GM18951 (cell line): Measurements from ENCODE around the gene HLA-DOA.

Experiments used
- POLR2A ChIP-seq: IDR thresholded peaks from 4 replicates; pipeline ENCODE4 v1.6.1; 2011; ENCODE audit warnings: mild to moderate bottlenecking; ENCODE audit not compliant: insufficient read length, insufficient read depth; ENCODE audit errors: extremely low read depth
- in situ Hi-C: fragments of 300-500 bp; cut with MboI; formaldehyde crosslinking; loops from one replicate; pipeline ENCODE4 v1.12.0; 2022; ENCODE audit warnings: low sequenced_read_pairs, mixed read lengths, inconsistent platforms; ENCODE audit not compliant: unreplicated experiment

HLA-DOA gene

DNA sequence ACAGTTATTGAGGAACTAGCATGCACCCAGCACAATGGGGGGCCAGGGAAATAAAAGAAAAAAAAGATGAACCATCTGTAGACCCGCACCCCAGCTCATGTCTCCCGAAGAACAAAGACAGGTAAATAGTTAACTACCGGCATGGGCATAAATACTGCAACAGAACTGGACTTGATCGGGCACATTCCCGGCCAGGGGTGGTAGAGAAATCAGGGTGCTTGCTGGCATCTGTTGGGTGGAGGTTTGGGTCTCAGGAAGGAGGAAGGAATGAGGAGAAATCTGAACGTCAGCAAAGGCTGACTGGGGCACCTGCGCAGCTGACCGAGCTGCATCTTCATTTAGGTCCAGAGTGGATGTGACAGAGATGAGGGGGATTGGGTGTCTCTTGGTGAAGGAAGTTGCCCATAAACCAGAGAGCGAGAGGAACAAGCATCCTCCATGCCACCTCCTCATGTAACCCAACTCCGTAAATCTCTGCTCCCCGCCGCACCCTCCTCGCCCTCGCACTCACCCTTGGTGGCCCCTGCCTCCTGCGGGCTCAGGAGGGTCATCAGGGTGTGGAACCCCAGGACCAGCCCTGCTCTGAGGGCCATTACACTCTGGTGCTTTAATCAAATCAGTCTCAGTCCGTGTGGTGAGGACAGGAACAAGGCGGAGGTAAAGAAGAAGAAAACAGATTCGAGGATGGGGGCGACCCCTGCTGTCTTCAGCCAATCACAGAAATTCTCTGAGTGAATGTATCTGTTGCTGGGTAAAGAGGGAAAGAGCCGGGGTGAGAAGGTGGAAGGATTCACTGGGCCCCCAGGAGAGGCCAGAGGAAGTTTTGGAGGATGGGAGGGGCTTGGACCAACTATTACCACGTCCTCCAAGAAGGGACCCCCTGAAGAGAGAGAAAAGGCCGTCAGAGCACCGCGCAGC is at the start of gene HLA-DOA:
HLA-DOA (minus strand) TSS at position 648 of the 918 bp plus-strand sequence.
- in situ Hi-C loops = no loop called here
- peak; percentile 82 for TF ChIP-seq POLR2A

DNA sequence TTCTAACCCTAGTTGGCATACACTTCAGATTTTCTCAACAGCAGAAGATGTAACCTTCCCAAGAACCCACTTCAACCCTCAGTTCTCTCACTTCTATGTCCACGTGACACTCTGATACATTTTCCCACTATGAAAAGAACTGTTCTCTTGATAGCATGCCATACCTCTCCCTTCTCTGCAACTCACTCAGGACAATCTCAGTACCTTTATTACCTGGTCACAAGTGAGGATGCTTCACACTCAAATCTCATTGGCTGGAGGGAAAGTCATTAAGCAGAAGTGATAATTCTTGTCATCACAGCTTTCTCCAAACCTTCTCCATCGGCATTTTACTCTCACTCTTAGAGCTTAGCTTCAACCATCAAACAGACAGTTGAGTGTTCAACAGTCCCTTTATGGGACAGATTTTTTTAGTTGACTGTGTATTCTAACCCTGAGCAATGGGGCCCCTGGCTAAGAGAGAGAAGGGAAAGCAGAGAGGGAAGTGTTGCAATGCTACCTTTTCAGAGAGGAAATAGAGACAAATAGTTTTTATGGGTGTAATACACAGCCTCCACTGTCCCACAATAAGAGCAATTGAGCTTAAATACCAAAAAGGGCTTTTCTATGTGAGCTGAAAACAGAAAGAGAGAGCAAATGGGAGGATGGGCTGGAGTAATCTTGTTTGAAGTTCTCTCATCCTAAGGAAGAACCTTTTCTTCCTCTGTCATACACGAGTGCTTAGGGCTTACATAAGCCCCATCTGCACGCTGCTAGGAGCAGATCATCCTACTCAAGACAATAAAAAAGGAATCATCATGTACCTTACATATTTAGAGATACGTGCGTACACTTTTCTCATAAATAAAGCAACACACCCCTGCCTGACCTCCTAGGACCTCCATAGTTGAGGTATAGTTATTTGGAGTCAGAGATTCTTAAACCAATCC is 48.1 kb upstream of the HLA-DOA start:
- no peak for TF ChIP-seq POLR2A
- in situ Hi-C loops = no loop called here

DNA sequence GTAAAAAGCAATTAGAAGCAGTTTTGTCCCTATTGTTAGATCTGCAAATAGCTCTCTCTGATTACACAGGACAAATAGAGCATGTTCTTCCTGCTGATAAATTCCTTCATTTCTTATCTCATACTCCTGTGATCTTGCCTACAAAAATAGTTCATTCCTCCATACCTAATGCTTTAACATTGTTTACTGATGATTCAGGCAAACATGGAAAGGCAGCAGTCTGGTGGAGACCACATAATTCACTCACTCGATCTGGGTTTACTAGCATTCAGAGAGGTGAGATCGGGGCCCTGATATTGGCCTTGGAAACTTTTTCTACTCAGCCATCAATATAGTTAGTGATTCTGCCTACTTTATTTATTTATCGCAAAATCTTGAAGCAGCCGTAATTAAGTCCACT is 43.8 kb upstream of the HLA-DOA start:
- in situ Hi-C loops = no loop called here
- no peak for TF ChIP-seq POLR2A

DNA sequence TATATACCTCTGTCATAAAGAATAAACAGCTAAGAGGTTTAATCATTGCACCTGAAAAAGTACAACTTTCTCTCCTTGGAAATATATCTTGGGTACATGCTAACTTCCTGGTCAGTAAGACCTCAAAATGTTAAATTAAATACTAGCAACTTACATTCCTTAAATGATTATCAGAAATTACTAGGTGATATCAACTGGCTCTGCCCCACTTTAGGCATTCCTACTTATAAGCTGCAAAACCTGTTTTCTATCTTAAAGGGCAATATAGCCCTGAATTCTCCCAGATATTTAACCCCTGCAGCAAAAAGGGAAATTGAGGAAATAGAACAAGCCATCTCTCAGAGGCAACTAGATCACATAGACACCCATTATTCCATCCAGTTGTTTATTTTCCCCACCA is 43.2 kb upstream of the HLA-DOA start:
- in situ Hi-C loops = no loop called here
- no peak for TF ChIP-seq POLR2A

DNA sequence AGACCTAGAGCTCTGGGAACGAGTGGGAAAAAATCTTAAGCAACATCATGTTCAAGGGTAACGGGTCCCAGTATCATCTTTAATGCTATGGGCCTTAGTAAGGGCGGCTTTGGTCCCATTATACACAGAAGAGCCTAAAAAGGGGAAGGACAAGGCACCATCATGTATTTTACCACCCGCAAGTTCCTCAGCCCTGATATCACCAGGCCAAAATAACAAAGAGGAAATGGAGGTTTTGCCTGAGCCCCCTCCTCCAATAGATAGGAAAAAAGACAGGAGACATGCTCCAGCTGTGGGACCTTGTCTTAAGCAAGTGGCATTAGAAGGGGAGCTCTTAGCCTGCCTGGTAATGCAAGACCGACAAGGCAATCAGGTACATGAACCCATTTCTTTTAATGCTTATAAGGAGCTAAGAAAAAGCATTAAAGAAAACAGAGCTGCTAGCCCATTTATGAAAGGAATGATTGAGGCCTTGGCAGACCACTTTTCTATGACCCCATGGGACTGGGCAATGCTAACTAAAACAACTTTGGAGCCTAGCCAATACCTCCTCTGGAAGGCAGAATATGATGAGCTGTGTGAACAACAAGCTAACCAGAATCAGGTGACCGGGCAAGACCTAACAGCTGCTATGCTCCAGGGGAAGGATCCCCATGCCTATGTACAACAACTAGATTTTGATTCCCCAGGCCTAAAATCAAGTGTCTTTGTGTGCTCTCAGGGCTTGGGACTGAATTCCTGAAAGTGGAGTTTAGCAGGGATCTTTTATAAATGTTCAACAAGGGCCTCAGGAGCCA is 40.8 kb upstream of the HLA-DOA start:
- in situ Hi-C loops = no loop called here
- no peak for TF ChIP-seq POLR2A

DNA sequence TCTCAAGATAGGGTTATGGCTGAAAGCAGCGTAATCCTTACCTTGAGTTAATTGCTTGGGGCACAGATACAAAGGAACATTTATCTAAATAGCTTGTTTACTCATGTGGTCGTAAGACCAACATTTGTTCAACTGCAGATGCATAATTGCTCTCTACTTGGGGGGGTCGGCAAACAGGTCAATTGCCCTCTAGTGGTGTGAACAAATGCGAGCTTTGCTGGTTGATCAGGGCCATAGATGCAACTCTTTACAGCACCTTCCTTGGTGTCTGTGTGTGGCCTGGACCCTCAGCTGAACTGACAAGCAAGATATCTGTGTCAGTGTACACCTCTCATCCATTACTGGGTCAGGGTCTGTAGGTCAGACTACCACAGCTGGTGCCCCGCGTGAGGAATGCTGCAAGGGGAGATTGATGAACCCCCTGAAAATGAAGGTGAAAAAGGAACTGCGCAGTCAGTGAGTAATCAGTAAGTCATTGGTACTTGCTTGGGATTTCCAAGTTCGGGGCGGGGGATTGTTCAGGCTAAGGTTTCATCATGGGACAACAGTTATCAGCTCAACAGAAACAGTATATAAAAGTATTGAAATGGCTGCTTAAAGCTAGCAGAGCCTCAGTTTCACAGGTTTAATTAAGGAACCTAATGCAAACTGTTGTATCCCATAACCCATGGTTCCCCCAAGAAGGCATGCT is 40.1 kb upstream of the HLA-DOA start:
- no peak for TF ChIP-seq POLR2A
- in situ Hi-C loops = no loop called here

DNA sequence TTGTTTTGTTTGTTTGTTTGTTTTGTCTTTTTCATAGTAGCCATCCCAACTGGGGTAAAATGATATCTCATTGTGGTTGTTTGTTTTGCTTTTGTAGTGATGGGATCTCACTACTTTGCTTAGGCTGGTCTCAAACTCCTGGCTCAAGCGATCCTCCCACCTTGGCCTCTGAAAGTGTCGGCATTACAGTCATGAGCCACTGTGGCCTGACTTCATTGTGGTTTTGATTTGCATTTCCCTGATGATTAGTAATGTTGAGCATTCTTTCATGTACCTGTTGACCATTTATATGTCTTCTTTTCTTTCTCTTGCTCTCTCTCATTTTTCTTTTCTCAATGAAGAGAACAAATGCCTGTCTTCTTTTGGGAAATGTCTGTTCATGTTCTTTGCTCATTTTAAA is 30.8 kb upstream of the HLA-DOA start:
- in situ Hi-C loops = no loop called here
- no peak for TF ChIP-seq POLR2A

DNA sequence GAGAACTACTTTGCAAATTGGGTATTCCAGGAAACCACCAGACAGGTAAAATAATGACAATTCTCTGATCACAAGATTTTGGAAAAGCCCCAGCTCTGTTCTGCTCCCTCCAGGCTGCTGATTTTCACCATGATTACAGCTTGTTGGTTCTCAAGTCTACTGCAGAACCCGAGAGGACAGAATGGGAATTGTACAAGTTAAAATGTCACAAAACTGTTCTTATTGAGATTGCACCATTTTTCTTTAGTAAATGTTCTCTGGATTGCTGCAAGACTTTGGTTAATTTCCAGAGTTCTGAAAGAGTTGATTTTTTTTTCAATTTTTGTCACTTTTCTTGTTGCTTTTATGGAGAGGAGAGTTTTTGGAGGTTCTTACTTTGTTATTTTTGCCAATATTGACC is 27.1 kb upstream of the HLA-DOA start:
- TF ChIP-seq POLR2A = no peak
- in situ Hi-C loops = no loop called here

DNA sequence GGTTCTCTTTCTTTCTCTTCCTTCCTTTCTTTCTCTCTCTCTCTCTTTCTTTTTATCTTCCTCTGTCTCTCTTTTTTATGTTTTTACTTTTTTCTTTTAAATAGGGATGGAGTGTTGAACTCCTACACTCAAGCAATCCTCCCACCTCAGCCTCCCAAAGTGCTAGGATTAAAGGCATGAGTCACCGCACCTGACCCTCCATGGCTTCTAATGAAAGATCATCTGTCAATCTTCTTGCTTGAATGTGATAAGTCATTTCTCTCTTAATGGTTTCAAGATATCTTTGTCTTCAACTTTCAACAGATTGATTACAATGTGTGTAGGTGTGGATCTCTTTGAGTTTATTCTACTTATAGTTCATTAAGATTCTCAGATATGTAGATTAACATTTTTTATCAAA is 25.2 kb upstream of the HLA-DOA start:
- TF ChIP-seq POLR2A = no peak
- in situ Hi-C loops = no loop called here

DNA sequence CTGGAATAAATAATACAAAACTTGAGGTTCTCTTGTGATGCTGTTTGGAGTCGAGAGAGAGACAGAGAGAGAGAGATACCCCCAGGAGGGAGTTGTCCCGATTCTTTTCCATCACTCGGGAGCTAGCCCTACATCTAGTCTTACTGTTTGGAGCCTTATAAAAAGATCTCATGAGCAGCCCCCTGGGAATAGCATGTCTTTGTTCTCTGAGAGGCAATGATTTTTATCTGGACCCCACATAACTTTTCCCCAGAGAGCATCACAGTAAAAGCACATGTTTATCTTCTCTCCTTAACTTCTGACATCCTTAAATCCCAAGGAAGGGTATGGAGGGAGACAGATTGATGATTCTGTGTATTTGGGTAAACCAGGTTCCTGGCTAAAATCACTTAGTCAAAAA is 20.9 kb upstream of the HLA-DOA start:
- in situ Hi-C loops = no loop called here
- no peak for TF ChIP-seq POLR2A

DNA sequence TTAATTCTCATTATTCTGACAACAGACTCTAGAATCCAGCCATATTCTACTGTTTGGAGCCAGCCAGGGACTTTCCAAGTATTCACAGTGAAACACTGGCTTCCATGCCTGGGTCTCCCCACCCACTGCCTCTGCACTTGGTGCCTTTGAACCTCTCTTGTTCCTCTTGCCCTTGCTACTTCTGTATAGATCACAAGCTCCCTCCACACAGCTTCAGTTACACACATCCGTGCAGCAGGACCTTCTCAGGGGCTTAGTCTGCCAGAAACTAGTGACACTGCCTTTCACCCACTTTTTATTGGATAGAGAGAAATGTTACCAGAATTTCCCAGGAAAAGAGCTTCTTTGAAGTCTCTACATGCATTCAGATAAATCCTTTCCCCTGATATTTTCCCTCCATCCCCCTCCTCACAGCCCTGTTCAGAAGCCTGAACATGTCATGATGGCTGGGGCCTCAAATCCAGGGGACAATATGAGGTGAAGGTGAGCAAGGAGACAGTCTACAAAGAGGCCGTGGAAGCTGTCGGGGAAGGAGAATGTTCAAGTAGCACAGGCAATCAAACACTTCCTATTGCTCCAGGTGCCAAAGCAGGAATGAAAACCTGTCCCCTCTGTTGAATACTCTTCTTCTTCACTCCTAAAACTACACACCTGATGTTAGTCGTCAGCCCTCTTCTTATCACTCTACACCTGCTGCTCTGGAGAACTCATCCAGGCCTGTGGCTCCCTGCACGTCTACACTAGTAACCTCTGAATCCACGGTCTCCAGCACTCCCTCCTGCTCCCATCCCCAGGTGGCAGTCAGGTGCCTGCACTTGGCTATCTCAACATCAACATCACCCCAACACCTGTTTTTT is 20.2 kb upstream of the HLA-DOA start:
- in situ Hi-C loops = loop anchor here (5.0 kb wide), 1 partner anchor 38 kb away; no protein-coding TSS in a partner anchor

More for the DNA sequence above, 20.2 kb upstream of the HLA-DOA start:
- peak; percentile 56 for TF ChIP-seq POLR2A
